AG09319 (cell line): Measurements from ENCODE around the gene AK5.

Experiments used
- DNase-seq: peaks from one replicate; pipeline ENCODE4 v3.0.0-alpha.2; 2010; ENCODE audit warnings: low read depth; ENCODE audit errors: extremely low read depth
- TF ChIP-seq, protein P1 (sequence below): IDR thresholded peaks from 2 replicates; pipeline ENCODE4 v1.5.1; 2011; ENCODE audit warnings: low read depth, mild to moderate bottlenecking, inconsistent platforms, low read length, moderate library complexity

Gene AK5

DNA sequence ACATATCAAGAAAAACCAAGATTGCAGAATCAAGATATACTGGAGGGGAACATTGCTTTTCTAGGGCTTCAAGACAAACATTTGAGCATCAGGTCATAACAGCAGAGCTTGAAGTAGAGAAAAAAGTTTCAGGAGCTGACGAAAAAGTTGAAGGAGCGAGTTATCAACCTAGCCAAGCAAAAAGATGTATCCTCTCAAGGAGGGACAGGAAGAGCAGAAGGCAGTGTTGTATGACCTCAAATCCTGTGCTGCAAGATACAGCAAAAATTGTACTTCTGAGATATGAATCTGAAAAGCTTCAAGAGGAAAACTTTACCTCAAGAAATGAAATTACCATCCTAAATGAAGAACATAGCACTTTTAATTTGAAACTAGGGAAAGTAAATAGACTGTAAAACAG, 153.1 kb downstream of the AK5 start:
- TF ChIP-seq, protein P1, sequence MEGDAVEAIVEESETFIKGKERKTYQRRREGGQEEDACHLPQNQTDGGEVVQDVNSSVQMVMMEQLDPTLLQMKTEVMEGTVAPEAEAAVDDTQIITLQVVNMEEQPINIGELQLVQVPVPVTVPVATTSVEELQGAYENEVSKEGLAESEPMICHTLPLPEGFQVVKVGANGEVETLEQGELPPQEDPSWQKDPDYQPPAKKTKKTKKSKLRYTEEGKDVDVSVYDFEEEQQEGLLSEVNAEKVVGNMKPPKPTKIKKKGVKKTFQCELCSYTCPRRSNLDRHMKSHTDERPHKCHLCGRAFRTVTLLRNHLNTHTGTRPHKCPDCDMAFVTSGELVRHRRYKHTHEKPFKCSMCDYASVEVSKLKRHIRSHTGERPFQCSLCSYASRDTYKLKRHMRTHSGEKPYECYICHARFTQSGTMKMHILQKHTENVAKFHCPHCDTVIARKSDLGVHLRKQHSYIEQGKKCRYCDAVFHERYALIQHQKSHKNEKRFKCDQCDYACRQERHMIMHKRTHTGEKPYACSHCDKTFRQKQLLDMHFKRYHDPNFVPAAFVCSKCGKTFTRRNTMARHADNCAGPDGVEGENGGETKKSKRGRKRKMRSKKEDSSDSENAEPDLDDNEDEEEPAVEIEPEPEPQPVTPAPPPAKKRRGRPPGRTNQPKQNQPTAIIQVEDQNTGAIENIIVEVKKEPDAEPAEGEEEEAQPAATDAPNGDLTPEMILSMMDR = no peak
- no peak for DNase-seq

DNA sequence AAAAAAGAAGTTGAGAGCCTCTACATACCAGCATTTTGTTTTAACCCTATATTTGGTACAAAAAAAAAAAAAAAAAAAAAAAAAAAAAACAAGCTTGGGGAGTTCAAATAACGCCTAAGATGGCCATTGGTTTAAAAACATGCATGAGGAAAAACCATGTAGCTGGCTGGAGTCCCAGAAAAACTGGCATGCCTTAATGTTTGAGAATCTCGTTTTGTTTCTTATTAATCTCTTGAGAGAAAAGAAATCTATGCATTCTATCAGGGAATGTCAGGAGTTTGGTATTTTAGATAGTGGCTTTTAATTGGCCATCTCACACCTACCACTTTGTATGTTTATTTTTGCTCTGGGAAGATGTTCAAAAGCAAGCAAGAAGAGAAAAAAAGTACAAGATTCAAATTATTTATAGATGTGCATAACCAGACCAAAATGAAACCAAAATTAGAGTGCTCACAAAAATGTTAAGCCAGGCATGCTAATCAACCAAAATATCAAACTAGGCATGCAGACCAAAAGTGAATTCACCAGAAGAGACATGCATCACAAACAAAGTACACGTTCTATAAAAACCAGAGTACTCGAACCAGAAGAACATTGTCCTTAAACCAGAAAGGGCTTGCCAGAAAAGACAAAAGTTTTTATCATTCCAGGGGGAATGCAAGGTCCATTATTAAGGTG, 156.6 kb downstream of the AK5 start:
- DNase-seq = peak; percentile 57
- TF ChIP-seq, protein P1 = no peak

DNA sequence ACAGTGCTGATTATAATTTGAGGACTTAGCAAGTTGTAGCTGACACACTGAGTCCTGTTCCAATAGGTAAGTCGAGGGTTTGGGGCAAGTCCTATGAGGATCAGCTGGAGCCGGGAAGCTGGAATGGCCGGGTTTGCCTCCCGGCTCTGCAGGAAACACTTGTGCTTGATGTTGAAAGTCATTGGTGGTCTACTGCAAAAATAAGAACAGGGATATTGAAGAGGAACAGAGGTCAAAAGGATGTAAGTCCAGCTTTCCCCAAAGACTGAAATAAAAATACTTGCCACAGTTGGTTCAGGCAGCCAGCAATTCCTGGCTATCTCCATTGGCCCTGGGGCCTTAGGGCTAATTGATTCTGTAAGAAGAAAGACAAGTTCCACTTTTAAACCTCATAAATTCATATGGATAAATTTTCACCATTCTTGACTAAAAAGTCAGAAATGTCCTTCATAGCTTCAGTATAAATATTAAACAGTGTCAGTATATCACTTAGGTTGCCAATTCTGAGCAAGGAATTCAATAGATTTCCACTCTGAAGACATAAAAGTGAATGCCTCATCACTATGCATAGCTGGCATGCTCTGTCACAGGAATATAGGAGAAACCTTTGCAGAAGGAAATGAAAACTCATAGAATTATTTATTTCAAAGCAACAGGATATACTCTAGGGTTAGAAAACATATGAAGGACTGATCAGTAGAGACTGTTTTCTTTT, 165.2 kb downstream of the AK5 start:
- no peak for DNase-seq
- TF ChIP-seq, protein P1 = no peak

DNA sequence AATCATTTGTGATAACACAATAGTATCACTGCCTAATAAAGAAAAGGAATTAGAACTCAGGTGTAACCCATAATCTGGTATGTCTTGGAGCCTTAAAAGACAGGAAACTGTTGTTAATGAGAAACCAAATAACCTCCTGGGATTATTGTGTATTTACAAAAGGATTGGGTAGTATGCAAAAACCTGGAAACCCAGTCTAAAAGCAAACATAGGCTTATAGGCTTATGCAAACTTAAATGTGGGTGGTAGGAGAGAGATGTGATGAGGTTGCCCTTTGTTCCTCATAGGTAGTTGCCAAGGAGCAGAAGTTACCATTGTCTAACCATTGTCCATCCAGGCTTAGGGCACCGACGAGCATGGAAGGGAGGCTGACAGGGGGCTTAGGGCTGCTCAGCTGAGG, 165.8 kb downstream of the AK5 start:
- DNase-seq = no peak
- TF ChIP-seq, protein P1 = no peak

DNA sequence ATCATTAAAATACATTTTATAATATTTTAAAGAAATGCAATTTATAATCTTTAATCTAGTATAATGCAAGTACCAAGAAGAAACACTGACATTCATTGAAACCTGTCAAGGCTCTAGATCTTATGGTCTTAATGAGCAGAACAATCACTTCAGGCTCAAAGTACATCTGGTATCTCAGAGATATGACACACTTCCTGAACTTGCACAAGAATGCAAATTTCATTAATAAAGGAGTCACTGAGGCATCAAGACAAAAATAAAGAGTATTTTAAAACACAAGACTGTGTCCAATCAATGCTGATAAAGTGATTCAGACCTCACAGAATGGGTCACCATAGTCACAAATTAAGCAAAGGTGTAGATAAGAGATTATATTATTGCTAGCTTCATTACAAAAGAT, 178.1 kb downstream of the AK5 start:
- TF ChIP-seq, protein P1 = no peak
- no peak for DNase-seq

DNA sequence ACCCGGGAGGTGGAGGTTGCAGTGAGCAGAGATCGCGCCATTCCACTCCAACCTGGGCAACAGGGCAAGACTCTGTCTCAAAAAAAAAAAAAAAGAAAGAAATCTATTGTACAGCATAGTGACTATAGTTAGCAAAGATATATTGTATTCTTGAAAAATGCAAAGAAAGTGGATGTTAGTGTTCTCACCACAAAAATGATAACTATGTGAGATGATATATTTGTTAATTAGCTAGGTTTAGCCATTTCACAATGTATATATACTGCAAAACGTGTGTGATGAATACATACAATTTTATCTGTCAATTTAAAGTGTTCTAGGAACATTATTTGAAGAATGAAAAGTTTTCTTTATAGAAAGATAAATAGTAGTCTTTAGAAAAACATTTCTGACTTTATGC, 179.9 kb downstream of the AK5 start:
- DNase-seq = no peak
- TF ChIP-seq, protein P1 = no peak

DNA sequence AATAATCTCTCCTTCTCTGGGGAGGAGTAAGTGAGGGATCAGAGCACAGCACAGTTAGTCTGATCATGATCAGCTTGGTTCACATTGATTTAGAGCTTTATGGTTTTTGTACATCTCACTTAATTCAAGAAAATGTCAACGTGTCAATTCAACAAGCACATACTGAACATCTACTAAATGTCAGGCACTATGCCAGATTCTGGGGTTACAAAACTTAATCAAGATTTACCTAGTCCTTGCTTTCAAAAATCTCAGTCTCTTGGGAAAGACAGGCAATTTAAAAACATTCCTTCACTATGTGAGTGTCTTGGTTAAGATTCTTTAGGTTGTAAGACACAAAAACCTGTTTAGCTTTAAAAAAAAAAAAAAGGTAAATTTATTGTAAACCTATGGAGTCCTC, 181.4 kb downstream of the AK5 start:
- no peak for DNase-seq
- TF ChIP-seq, protein P1 = no peak
